ENCODE measurements around the gene P2RY14. TPM values are rescaled to one million over a fixed set of nuclear protein-coding genes. Genes with fewer than 3 reads are reported as not detected.

Gene P2RY14
- total and polyA plus RNA-seq, 2 of the 13 experiments (the other 11 are each of a cell fraction or from before 2014, with no cell fraction given) = not detected

DNA sequence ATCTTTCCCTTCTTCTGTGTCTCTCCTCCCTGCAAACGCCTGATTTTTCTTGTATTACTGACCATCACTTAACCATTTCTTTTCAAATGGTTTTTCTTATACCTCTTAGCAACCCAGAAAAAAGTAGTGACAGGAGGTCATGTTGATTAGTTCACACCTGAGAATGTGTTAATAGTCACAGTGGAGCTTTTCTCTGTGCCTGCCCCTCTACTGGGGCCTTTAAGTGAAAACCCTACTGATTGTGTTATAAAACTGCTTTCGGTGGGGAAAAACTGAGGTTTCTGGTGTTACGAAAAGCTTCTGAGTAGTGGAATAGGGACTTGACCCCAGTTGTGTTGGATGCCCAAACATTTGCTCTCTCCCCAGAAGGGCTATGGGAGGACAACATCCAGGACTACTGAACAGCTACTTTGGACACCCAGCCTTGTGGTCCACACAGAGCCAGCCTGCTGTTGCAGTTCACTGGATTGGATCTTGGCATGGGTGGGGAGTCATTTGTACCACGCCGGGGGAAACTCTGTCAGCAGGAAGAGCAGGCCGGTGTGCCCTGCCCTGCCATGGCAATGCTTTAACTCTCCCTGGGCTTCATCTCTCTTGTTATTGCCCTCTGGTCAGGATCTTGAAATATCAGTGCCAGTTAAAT, 27.9 kb upstream of the P2RY14 start:
- Histone ChIP-seq H3K4me1 (ENCODE audit: insufficient read depth, low read length) (peaks cover 10% of the 10 kb centered on the region), H4K20me1 (ENCODE audit: insufficient read depth, low read length) (no peaks in the 10 kb centered on the region), H3K27ac (ENCODE audit: extremely low read length, insufficient read depth, low read length) (no peak overlapping the region), H3K4me2 (ENCODE audit: low read depth, low read length) (no peak overlapping the region), H3K4me3 (replicated peaks in 1 of 3; ENCODE audit: insufficient read depth in 1 of 3, low read depth in 2 of 3, low read length in 3 of 3) (no peak overlapping the region), H3K9ac (ENCODE audit: insufficient read depth, low read depth, low read length) (no peak overlapping the region), H3K36me3 (replicated peaks in 1 of 2; ENCODE audit: control insufficient read depth in 1 of 2, insufficient read depth in 2 of 2, low read length in 2 of 2) (no peaks in the 10 kb centered on the region), H3K27me3 (ENCODE audit: control insufficient read depth in 1 of 2, insufficient read depth in 2 of 2, low read length in 2 of 2) (no peaks in the 10 kb centered on the region), H3K79me2 (ENCODE audit: insufficient read depth, low read length) (no peaks in the 10 kb centered on the region), H3K9me3 (ENCODE audit: low read length) (no peaks in the 10 kb centered on the region), H2AFZ (ENCODE audit: low read length) (no peak overlapping the region)
- no peak for ATAC-seq
- in situ Hi-C loops (cut with HindIII; ENCODE audit: extremely low pct_ligation_motif_present, low pct_unique_long_range_greater_than_20kb) = no loop called here
- ChIA-PET CTCF (ENCODE audit: low intra/inter-chr PET ratio, low total read pairs) (no interaction called here), POLR2A (no interaction called here)
- WGBS (ENCODE audit: low lambda C conversion rate) = 94% methylated on average over 6 of the region's 6 CpGs
- BruUV-seq (replicated peaks) = no TSS peak
- no peak for DNase-seq (ENCODE audit: low spot score)
- intact Hi-C loops (cut with micrococcal nuclease; ENCODE audit: unreplicated experiment) = no loop called here
- TF ChIP-seq ZNF782 (CRISPR knock-in tag; IDR thresholded peaks at IDR 0.05; ENCODE audit: borderline replicate concordance) = no peak
- no peak for TF ChIP-seq ZSCAN25 (CRISPR knock-in tag; IDR thresholded peaks at IDR 0.05)
- TF ChIP-seq, protein P1, sequence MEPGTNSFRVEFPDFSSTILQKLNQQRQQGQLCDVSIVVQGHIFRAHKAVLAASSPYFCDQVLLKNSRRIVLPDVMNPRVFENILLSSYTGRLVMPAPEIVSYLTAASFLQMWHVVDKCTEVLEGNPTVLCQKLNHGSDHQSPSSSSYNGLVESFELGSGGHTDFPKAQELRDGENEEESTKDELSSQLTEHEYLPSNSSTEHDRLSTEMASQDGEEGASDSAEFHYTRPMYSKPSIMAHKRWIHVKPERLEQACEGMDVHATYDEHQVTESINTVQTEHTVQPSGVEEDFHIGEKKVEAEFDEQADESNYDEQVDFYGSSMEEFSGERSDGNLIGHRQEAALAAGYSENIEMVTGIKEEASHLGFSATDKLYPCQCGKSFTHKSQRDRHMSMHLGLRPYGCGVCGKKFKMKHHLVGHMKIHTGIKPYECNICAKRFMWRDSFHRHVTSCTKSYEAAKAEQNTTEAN (CRISPR knock-in tag; conservative IDR thresholded peaks at IDR 0.05) = no peak
- no peak for TF ChIP-seq ZEB1 (IDR thresholded peaks at IDR 0.05; ENCODE audit: insufficient replicate concordance, low read depth)
- no peak for FAIRE-seq

DNA sequence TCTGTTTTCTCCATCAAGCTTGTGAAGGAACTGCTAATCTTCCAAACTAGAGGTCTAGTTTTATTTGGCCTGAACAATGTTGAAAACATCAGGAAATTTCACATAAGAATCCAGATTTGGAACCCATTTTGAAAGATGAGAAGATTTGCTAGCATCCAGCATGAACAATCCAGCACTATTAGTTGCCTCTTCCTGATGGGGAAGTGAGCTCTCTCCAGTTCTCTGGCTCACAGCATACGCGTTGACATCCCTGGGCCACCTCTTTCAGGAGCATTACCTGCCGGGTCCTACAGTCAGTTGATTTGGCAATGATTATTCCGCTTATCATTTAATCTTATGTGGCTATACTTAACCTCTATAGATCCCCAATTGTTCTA, 27.4 kb upstream of the P2RY14 start:
- no peak overlapping the region for H3K27ac ChIP-seq (ENCODE audit: extremely low read length, insufficient read depth, low read length)
- H3K27me3 ChIP-seq (ENCODE audit: control insufficient read depth in 1 of 2, insufficient read depth in 2 of 2, low read length in 2 of 2) = no peaks in the 10 kb centered on the region
- in situ Hi-C loops (cut with HindIII; ENCODE audit: extremely low pct_ligation_motif_present, low pct_unique_long_range_greater_than_20kb) (no loop called here), intact Hi-C loops (cut with micrococcal nuclease; ENCODE audit: unreplicated experiment) (no loop called here)
- no peak overlapping the region for H3K9ac ChIP-seq (ENCODE audit: insufficient read depth, low read depth, low read length)
- H3K36me3 ChIP-seq (replicated peaks in 1 of 2; ENCODE audit: control insufficient read depth in 1 of 2, insufficient read depth in 2 of 2, low read length in 2 of 2) = no peaks in the 10 kb centered on the region
- POLR2A ChIA-PET = no interaction called here
- no peak for DNase-seq (ENCODE audit: low spot score)
- no peak for ATAC-seq
- H3K79me2 ChIP-seq (ENCODE audit: insufficient read depth, low read length) = no peaks in the 10 kb centered on the region
- TF ChIP-seq ERF (CRISPR knock-in tag; IDR thresholded peaks at IDR 0.05) (no peak), ZNF766 (CRISPR knock-in tag; IDR thresholded peaks at IDR 0.05; ENCODE audit: borderline replicate concordance) (no peak), ZNF839 (CRISPR knock-in tag; IDR thresholded peaks at IDR 0.05; ENCODE audit: borderline replicate concordance) (no peak), GATAD2A (CRISPR knock-in tag; IDR thresholded peaks at IDR 0.05) (no peak), ZNF557 (CRISPR knock-in tag; IDR thresholded peaks at IDR 0.05) (no peak)
- TF ChIP-seq, protein P2, sequence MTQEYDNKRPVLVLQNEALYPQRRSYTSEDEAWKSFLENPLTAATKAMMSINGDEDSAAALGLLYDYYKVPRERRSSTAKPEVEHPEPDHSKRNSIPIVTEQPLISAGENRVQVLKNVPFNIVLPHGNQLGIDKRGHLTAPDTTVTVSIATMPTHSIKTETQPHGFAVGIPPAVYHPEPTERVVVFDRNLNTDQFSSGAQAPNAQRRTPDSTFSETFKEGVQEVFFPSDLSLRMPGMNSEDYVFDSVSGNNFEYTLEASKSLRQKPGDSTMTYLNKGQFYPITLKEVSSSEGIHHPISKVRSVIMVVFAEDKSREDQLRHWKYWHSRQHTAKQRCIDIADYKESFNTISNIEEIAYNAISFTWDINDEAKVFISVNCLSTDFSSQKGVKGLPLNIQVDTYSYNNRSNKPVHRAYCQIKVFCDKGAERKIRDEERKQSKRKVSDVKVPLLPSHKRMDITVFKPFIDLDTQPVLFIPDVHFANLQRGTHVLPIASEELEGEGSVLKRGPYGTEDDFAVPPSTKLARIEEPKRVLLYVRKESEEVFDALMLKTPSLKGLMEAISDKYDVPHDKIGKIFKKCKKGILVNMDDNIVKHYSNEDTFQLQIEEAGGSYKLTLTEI (CRISPR knock-in tag; conservative IDR thresholded peaks at IDR 0.05) = no peak
- CTCF ChIA-PET (ENCODE audit: low intra/inter-chr PET ratio, low total read pairs) = no interaction called here
- no peak overlapping the region for H3K4me3 ChIP-seq (replicated peaks in 1 of 3; ENCODE audit: insufficient read depth in 1 of 3, low read depth in 2 of 3, low read length in 3 of 3)
- no TSS peak for BruUV-seq (replicated peaks)
- H4K20me1 ChIP-seq (ENCODE audit: insufficient read depth, low read length) = no peaks in the 10 kb centered on the region
- H3K4me1 ChIP-seq (ENCODE audit: insufficient read depth, low read length) = peaks cover 10% of the 10 kb centered on the region
- H2AFZ ChIP-seq (ENCODE audit: low read length) = no peak overlapping the region
- whole genome bisulfite sequencing (ENCODE audit: low lambda C conversion rate) = 81% methylated on average over 4 of the region's 4 CpGs
- H3K4me2 ChIP-seq (ENCODE audit: low read depth, low read length) = no peak overlapping the region
- no peaks in the 10 kb centered on the region for H3K9me3 ChIP-seq (ENCODE audit: low read length)
- no peak for FAIRE-seq

Data from HepG2 (cell line).